ENCODE measurements around the gene PIK3CB.

DNA sequence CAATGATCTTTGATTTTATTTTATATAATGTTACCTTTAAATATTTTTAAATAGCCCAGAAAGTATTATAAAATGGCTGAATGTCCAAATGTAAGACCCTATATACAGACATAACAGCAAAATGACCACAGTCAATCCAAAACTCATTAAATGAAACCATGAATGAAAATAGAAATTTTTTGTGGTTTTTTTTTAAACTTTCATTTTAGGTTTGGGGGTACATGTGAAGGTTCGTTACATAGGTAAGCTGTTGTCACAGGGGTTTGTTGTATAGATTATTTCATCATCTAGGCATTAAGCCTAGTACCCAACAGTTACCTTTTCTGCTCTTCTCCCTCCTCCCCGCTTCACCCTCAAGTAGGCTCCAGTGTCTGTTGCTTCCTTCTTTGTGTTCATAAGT, 117.4 kb downstream of the PIK3CB start:
- TF ChIP-seq, protein P1, sequence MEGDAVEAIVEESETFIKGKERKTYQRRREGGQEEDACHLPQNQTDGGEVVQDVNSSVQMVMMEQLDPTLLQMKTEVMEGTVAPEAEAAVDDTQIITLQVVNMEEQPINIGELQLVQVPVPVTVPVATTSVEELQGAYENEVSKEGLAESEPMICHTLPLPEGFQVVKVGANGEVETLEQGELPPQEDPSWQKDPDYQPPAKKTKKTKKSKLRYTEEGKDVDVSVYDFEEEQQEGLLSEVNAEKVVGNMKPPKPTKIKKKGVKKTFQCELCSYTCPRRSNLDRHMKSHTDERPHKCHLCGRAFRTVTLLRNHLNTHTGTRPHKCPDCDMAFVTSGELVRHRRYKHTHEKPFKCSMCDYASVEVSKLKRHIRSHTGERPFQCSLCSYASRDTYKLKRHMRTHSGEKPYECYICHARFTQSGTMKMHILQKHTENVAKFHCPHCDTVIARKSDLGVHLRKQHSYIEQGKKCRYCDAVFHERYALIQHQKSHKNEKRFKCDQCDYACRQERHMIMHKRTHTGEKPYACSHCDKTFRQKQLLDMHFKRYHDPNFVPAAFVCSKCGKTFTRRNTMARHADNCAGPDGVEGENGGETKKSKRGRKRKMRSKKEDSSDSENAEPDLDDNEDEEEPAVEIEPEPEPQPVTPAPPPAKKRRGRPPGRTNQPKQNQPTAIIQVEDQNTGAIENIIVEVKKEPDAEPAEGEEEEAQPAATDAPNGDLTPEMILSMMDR (IDR thresholded peaks at IDR 0.05): no peak
- no peak for TF ChIP-seq POLR2A (IDR thresholded peaks at IDR 0.05)
- no peak for TF ChIP-seq EP300 (IDR thresholded peaks at IDR 0.05)
